Stimulated activated naive CD4-positive, alpha-beta T cell treated with Interleukin-2 at 50 U/mL for 16 hours (primary cell): ENCODE data around the gene TMEM208.

Experiments used
- DNase-seq: peaks from one replicate; lab custom pipeline; 2025; lab: John Stamatoyannopoulos, UW

TMEM208 gene

GRCh38 chr16:67226804-67227566 lies at the start of gene TMEM208:
TSS of gene TMEM208 (plus strand) at chr16:67227130. CDS start at chr16:67227219, 89 bp downstream.
- DNase-seq = peak; percentile 97

- DNase-seq = peak; percentile 60
Observed at GRCh38 chr16:67177743-67178699, 48.9 kb upstream of the TMEM208 start.

- no peak for DNase-seq
Observed at GRCh38 chr16:67179421-67180080, 47.4 kb upstream of the TMEM208 start.

- DNase-seq = no peak
Observed at GRCh38 chr16:67180166-67180565, 46.8 kb upstream of the TMEM208 start.

- DNase-seq = no peak
Observed at GRCh38 chr16:67181346-67181745, 45.6 kb upstream of the TMEM208 start.

DNA sequence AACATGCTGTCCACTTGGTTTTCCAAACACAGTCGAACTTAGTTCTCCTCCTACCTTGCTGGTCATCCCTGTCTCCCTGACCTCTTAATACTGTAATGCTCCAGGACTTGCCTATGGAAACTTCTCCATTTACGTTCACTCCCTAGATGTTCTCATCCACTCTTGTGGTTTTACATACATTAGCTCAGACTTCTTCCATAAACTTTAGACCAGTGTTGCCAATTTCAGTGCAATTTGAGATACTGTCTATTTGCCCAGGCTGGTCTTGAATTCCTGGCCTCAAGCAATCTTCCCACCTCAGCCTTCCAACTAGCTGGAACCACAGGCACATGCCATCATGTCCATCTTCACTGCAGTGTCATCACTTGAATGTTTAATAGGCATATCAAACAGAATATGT lies 44.6 kb upstream of the TMEM208 start:
- no peak for DNase-seq

DNA sequence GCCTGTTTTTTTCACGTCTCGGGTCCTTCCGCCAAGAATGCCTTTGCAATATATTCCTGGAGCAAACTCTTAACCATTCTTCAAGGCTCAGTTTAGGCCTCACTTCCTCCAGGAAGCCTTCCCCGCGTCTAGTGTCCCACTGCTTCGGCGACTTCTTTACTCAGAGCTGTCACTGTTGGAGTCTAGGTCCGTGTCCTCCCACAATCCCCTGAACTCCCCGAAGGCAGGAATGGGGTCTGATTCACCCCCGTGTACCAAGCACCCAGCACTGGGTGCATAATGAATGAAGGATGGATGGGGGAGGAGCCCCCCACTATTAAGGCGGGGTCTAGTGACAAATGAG lies 43.7 kb upstream of the TMEM208 start:
- no peak for DNase-seq

DNA sequence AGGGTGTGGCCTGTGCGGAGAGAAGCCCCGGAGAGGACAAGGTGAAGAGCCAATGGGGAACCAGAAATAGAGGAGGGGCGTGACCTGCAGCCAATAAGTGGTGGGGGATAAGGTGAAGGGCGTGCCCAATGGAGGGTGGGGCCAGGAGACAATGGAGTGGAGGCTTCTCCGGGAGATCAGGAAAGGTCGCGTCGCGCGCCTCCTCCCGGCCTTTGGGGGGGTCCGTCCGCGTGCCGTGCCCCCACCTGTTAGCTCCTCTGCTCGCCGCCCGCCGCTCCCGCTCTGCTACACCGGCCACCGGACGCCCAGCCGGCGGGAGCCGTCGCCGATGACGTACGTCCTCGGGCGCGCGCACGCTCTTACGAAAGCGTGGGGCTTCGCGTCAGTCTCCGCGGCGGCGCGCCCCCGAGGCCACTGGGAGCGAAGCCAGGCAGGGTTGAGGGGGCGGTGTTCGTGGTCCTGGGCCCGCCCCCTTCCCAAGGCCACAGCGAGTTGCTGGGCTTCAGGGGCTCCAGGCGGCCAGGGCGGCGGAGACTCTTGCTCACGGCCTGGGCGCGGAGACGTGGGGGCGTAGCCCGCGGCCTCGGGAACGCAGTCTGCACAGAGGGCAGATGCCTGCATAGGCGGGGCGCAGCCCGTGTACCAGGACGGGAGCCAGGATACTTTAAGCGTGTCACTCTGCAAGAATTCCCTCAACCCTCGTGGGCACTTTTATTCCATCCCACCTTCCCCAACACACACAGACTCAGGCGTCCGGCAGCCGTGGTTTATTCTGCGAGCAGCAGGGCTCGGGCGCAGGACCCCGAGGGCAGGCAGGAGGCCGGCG lies 43.1 kb upstream of the TMEM208 start, which contains the start of gene MATCAP1:
Gene MATCAP1 (minus strand): TSS at position 337 of the 826 bp plus-strand sequence. CDS start 3,353 bp downstream, outside the sequence.
- peak; percentile 95 for DNase-seq

GRCh38 chr16:67184453-67184994 lies 42.4 kb upstream of the TMEM208 start:
- peak; percentile 43 for DNase-seq

DNA sequence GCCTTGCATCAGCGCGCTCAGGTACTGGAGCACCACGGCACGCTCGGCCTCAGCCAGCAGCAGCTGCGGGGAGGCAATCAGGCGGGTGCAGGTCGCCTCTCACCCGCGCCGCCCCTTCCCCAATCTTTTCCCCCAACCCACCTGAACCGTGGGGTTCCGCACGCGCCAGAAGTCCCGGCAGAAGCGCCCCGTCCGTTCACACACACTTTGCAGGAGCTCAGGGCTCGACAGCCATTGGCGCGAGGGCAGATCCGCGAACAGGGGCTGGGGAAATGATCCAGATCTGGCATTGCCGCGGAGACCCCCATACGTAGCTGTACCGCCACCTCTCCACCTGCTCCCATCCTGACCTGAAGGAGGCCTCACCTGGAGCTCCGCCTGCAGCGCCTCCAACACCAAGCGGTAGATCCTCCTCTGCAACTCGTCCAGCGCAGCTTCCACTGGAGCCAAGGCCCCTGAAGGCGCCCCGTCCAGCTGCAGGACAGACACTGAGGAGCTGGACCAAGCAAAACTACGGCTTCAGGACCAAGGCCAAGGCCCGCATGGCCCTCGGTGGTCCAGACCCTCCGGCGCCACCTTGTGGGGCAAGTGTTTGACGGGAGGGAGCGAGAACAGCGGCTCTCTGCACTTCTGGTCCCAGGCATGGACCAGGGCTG lies 41.8 kb upstream of the TMEM208 start:
- peak; percentile 76 for DNase-seq

DNA sequence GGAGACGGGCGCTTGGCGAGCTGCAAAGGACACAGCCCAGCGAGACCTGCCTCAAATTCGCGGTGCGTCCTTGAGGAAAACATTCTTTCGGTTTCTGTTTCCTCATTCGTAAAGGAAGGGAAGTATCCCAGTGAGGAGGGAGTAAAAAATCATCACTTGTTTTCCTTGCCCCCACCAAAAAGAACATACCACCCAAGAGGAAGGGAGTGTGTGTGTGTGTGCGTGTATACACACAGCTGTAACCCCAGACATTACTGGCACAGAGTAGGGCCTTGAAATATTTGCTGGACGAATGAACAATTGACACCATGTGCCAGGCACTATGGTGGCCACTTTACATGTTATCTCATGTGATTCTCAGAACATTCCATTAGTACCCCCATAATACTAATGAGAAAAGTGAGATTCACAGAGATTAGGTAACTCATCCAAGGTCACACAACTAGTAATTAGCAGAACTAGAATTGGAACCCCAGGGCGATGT lies 41.2 kb upstream of the TMEM208 start:
- DNase-seq = no peak

DNA sequence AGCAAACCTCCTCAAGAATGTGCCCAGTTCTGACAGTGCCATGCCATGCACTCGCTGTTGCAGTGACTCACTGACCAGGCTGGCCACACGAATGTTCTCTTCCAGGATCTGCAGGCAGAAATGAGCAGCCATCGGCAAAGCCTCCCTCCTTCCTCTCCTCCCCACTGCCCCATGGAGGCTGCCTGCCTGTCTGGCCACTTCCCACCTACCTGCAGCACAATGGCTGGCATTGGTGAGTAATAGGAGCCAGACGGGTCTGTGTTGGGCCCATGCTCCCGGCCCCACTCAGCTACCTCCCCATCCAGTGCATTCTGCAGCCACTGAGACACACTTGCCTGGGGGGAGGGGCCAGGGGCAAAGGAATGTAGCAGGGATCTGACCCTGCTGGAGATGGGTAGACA lies 40.4 kb upstream of the TMEM208 start:
- DNase-seq = no peak

DNA sequence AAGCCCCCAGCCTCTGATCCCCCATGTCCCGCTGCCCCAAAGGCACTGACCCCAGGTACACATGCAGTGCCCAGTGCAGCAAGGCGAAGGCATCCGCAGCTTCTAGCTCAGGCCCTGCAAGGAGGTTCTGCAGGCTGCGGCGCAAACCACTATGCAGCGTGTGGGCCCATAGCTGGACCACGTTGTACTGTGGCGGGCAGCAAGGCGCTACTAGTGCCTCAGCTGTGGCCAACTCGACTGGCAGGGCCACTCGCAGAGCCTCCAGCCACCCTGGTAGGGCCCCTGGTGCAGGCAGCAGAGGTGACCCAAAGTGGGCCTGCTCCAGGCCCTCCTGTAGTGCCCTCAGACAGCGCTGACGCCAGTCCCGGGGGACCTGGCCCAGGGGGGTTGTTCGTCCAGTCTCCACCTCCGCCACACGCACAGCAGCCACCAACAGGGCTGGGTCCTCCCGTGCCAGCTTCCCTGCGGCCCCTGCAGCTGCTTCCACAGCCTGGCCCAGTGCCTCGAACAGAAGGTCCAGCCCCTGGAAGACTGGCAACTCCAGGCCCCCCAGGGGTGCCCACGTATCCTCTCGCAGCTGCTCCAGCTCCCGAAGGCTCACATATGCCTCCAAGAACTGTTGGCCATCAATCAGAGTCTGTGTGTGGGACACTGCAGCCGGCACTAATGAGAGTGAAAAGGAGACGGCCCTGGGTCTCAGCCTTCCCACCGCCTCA lies 39.6 kb upstream of the TMEM208 start:
- DNase-seq = no peak

DNA sequence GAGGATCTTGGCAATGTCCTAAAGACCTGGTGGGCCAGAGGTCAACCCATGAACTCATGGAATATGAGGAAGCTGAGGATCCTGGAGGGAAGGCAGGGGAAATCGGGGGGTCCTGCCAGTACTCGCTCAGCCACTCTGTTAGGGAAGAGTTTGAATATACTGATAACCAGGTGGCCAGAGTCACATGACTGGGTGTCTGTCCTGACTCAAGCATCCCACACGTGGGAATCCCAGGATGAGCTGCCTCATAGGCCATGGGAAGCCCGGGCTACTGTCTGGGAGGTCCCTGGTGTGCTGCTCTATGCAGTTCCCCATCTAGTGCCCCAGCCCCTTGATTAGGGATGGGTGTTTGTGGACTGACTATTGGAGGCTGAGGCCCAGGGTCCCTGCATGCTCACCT lies 38.6 kb upstream of the TMEM208 start:
- no peak for DNase-seq

- DNase-seq = no peak
Observed at GRCh38 chr16:67188798-67189197, 38.1 kb upstream of the TMEM208 start.

DNA sequence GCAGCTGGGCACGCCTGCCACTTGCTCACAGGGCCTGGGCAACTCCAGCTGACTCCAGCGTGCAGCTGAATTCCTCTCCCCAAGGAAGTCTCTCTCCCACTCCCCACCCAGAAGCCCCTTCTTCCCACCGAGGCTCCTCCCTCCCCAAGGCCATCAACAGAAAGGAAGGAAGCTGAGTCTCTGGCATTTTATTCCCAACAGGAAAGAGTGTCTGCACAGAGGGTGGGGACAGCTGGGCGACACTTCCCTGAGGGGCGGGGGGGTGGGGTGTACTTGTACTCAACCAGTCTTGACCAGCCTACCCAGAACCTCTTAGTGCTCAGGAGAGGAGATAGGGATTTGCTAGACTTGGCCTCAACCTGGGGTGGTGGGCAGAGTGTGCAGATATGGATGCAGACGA lies 36.9 kb upstream of the TMEM208 start, which contains the start of gene EXOC3L1:
Gene EXOC3L1 (minus strand): TSS at position 96 of the 400 bp plus-strand sequence. CDS start 460 bp downstream, outside the sequence.
- no peak for DNase-seq

- no peak for DNase-seq
Observed at GRCh38 chr16:67190448-67191399, 36.2 kb upstream of the TMEM208 start.

DNA sequence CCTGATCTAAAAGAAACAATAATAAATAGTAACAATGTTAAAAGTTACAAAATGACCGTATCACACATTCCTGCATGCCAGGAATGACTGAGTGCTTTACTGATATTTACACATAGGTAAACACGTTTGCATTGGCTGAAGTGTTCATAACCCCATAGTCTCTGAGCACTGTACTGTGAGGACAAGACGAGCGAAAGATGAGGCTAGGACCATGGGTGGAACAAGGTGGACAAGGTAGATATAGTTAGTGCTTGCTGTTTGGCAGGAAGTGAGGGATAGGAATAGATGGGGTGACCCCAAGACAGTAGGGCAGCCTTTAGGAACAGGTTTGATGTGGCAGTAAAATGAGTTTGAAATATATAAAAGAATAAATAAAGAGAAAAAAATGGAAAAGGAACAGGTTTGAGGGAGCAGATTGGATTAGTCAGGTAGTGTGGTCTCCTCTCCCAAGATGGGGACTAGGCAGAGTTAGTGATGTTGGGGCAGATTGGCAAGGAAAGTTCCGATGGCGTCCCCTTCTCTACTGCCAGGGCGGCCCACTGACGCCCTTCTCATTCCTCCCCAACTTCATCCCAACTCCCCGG lies 35.4 kb upstream of the TMEM208 start:
- DNase-seq = no peak
